Measurements from ENCODE around the gene NLRC5. TPM values are rescaled to one million over a fixed set of nuclear protein-coding genes. Genes with fewer than 3 reads are reported as not detected.

Gene NLRC5
- total RNA-seq, 1 donor from 2014 or later = 0.26 TPM

DNA sequence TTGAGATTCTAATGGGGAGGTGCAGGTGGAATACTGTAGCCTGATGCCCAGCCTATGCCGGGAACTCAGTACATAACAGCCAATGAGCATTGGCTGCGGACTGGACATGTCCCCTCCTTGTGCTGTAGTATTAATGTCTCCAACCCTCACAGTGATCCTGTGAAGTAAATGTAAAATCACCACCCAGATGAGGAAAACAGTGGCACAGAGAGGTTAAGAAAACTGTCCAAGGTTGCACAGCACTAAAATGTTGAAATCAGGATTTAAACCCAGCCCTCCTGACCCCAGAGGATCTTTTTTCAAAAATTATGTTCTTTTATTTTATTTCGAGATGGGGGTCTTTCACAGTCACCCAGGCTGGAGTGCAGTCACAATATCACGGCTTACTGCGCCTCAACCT is 7.9 kb downstream of the NLRC5 start:
- TF ChIP-seq, protein P1, sequence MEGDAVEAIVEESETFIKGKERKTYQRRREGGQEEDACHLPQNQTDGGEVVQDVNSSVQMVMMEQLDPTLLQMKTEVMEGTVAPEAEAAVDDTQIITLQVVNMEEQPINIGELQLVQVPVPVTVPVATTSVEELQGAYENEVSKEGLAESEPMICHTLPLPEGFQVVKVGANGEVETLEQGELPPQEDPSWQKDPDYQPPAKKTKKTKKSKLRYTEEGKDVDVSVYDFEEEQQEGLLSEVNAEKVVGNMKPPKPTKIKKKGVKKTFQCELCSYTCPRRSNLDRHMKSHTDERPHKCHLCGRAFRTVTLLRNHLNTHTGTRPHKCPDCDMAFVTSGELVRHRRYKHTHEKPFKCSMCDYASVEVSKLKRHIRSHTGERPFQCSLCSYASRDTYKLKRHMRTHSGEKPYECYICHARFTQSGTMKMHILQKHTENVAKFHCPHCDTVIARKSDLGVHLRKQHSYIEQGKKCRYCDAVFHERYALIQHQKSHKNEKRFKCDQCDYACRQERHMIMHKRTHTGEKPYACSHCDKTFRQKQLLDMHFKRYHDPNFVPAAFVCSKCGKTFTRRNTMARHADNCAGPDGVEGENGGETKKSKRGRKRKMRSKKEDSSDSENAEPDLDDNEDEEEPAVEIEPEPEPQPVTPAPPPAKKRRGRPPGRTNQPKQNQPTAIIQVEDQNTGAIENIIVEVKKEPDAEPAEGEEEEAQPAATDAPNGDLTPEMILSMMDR (conservative IDR thresholded peaks at IDR 0.05) = no peak

DNA sequence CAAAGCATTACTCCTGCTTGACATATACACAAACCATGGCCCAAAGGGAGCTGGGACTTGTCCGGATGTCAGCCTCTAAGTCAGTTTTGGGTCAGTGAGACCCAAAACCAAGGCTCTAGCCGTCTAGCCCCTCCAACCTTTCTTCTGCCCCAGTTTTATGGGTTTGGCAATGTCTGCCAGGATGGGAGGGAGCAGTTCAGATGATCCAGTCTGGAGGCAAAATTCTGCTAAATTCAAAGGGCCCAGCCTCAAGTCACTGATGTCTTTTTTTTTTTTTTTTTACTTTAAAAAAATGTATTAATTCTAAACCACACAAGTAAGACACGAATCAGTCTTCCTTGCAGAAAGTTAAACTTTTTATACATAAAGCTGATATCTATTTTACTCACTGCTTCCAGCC is 8.6 kb downstream of the NLRC5 start:
- peaks cover 35% of the 10 kb centered on the region for H3K27me3 Mint-ChIP-seq (ENCODE audit: low read depth)
- H3K4me1 Mint-ChIP-seq = no peaks in the 10 kb centered on the region
- DNase-seq (ENCODE audit: low read depth, low spot score) = no peak
- TF ChIP-seq, protein P1 (conservative IDR thresholded peaks at IDR 0.05) = no peak
- H3K36me3 Mint-ChIP-seq (ENCODE audit: low read depth) = no peaks in the 10 kb centered on the region
- no peak overlapping the region for H3K4me3 Mint-ChIP-seq
- H3K9me3 Mint-ChIP-seq = no peaks in the 10 kb centered on the region
- H3K27ac Mint-ChIP-seq (ENCODE audit: unreplicated experiment) = no peak overlapping the region

More for the DNA sequence above, 7.9 kb downstream of the NLRC5 start:
- Mint-ChIP-seq H3K27ac (ENCODE audit: unreplicated experiment) (no peak overlapping the region), H3K36me3 (ENCODE audit: low read depth) (no peaks in the 10 kb centered on the region), H3K4me3 (no peak overlapping the region), H3K4me1 (no peaks in the 10 kb centered on the region), H3K9me3 (no peaks in the 10 kb centered on the region), H3K27me3 (ENCODE audit: low read depth) (peaks cover 37% of the 10 kb centered on the region)
- DNase-seq (ENCODE audit: low read depth, low spot score) = no peak

DNA sequence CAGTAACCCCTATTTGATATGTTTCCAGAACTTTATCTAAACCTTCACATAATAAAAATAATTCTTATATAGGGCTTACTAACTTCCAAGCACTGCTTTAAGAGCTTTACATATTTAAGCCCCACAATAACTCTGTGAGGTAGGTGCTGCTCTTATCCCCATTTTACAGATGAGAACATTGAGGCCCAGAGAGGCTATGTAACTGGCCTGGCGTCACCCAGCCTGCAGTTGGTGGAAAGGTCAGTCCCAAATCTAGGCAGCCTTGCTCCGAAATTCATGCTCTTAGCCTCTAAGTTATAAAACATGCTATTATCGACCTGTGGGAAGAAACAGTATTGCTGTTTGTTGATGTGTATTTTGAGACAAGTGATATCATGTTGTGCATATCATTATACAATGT is 9.0 kb downstream of the NLRC5 start:
- Mint-ChIP-seq H3K4me1 (no peaks in the 10 kb centered on the region), H3K9me3 (no peaks in the 10 kb centered on the region), H3K4me3 (no peak overlapping the region), H3K36me3 (ENCODE audit: low read depth) (no peaks in the 10 kb centered on the region), H3K27me3 (ENCODE audit: low read depth) (peaks cover 31% of the 10 kb centered on the region), H3K27ac (ENCODE audit: unreplicated experiment) (no peak overlapping the region)
- TF ChIP-seq, protein P1 (conservative IDR thresholded peaks at IDR 0.05) = no peak
- no peak for DNase-seq (ENCODE audit: low read depth, low spot score)

DNA sequence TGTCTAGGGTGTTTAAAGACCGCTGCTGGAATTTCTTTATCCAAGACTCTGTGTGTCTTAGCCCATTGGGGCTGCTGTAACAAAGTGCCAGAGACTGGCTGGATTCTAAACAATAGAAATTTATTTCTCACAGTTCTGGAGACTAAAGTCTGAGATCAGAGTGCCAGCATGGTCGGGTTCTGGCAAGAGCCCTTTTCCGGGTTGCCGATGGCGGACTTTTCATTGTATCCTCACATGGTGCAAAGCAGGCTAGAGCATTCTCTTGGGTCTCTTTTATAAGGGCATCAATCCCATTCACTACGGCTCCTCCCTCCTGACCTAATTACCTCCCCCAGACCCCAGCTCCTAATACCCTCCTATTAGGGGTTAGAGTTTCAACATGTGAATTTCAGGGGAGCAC is 9.5 kb downstream of the NLRC5 start:
- Mint-ChIP-seq H3K36me3 (ENCODE audit: low read depth) (no peaks in the 10 kb centered on the region), H3K9me3 (no peaks in the 10 kb centered on the region), H3K4me1 (no peaks in the 10 kb centered on the region), H3K27ac (ENCODE audit: unreplicated experiment) (no peak overlapping the region), H3K27me3 (ENCODE audit: low read depth) (peaks cover 27% of the 10 kb centered on the region), H3K4me3 (no peak overlapping the region)
- no peak for DNase-seq (ENCODE audit: low read depth, low spot score)
- TF ChIP-seq, protein P1 (conservative IDR thresholded peaks at IDR 0.05) = no peak

DNA sequence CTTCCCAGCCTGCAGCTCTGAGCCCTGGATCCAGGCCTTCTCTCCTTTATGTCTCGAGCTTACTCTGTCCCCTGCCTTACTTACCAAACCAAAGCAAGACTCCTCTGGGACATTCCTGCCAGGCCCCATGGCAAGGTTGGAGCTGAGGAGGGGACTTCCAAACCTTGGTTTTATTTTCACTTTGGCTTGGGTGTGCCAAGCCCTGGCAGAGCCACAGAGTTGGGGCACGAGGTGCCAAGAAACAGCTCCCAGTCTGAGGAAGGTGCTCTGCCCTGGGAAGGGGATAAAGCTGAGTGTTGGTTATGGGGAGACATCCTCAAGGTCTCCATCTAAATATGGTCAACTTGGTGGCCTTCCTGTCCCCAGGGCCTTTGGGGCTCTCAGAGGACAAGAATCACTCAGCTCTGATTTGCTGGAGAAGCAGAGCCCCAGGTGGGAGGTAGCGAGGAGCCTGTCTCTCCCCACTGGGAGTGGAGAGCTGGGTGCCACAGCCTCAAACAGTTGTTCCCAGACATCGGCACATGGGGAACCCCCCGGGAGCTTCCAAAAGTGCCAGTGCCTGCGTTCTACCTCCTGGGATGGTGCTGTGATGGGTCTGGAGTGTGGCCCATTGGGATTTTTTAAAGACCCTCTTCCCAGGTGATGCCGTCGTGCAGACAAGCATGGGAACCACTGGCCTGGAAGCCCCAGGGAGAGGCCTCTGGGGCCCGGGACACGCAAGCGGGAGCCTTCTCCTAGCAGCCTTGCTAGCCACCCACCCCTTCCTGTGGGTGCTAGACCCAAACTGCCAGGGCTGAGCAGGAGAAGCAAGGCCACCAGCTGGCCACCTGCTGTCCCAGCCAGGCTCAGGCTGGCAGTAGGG is 10.3 kb downstream of the NLRC5 start:
- Mint-ChIP-seq H3K27ac (ENCODE audit: unreplicated experiment) (peak overlapping the region; percentile 71), H3K4me1 (no peaks in the 10 kb centered on the region), H3K36me3 (ENCODE audit: low read depth) (no peaks in the 10 kb centered on the region), H3K9me3 (no peaks in the 10 kb centered on the region), H3K27me3 (ENCODE audit: low read depth) (peaks cover 19% of the 10 kb centered on the region), H3K4me3 (no peak overlapping the region)
- TF ChIP-seq, protein P1 (conservative IDR thresholded peaks at IDR 0.05) = no peak
- DNase-seq (ENCODE audit: low read depth, low spot score) = no peak

Measured in neural crest cell (in vitro differentiated cells).